ENCODE measurements around the gene LYZL1.

- no peak for TF ChIP-seq POLR2AphosphoS5 (IDR thresholded peaks at IDR 0.05; ENCODE audit: borderline replicate concordance, low read depth, low read length)
- TF ChIP-seq FOXP2 (optimal IDR thresholded peaks at IDR 0.05; ENCODE audit: control extremely low read depth, extremely low read length, insufficient read depth) = no peak
These were observed 17.8 kb downstream of the LYZL1 start for GRCh38 chr10:29306688-29307087.

Data from SK-N-MC (cell line).